Measurements from ENCODE around the gene HOXA9.

GRCh38 chr7:27172823-27173510 lies 7.6 kb upstream of the HOXA9 start:
- TF ChIP-seq CTCF (IDR thresholded peaks at IDR 0.05; ENCODE audit: low read depth, low read length) (no peak), POLR2A (IDR thresholded peaks at IDR 0.05; ENCODE audit: extremely low read depth, insufficient read length) (peak; percentile 60)

All from NB4 (cell line).